GM12878 (cell line): ENCODE measurements around the gene CDC42EP3.

ENCODE experiments used
- CEBPB ChIP-seq, 2 experiments: fragments of 150-350 bp in 1 of 2; IDR thresholded peaks; 2 replicates each; pipeline ENCODE4 v1.6.1; 2012 to 2014; ENCODE audit warnings: low read depth in 2 of 2, low read length in 2 of 2, borderline replicate concordance in 1 of 2, inconsistent platforms in 1 of 2
- CEBPZ ChIP-seq: fragments of 150-350 bp; IDR thresholded peaks from 2 replicates; pipeline ENCODE4 v1.6.1; 2016; ENCODE audit warnings: low read depth, low read length
- EZH2 ChIP-seq: IDR thresholded peaks from 2 replicates; pipeline ENCODE4 v1.6.1; 2012; ENCODE audit warnings: low read depth, mild to moderate bottlenecking, control low read depth, inconsistent platforms, low read length, borderline replicate concordance; ENCODE audit not compliant: control insufficient read depth
- FOXM1 ChIP-seq: IDR thresholded peaks from 2 replicates; pipeline ENCODE4 v1.6.1; 2012; ENCODE audit warnings: low read depth, mild to moderate bottlenecking, inconsistent platforms, low read length, moderate library complexity
- GATAD2B ChIP-seq: fragments of 450-650 bp; conservative IDR thresholded peaks from 2 replicates; pipeline ENCODE4 v1.6.1; 2017; ENCODE audit warnings: low read depth, mild to moderate bottlenecking, moderate library complexity
- JUND ChIP-seq: IDR thresholded peaks from 2 replicates; pipeline ENCODE4 v1.6.1; 2012; ENCODE audit warnings: low read depth, mild to moderate bottlenecking, low read length, improper control_type of control experiment, moderate library complexity
- TAF1 ChIP-seq: IDR thresholded peaks from 2 replicates; pipeline ENCODE4 v1.6.1; 2011; ENCODE audit warnings: mild to moderate bottlenecking, low read depth, low read length, borderline replicate concordance
- TF ChIP-seq, protein P1 (sequence below), 3 experiments: IDR thresholded peaks in 2 of 3; conservative IDR thresholded peaks in 1 of 3; 2 replicates each; pipeline ENCODE4 v1.5.1; 2011; ENCODE audit warnings: low read depth in 3 of 3, low read length in 3 of 3, mild to moderate bottlenecking in 3 of 3, control low read depth in 2 of 3, moderate library complexity in 2 of 3, inconsistent platforms in 1 of 3, mixed read lengths in 1 of 3; ENCODE audit not compliant: control insufficient read depth in 2 of 3, insufficient read depth in 1 of 3; ENCODE audit errors: extremely low read depth in 1 of 3
- TF ChIP-seq, protein P2 (sequence below): IDR thresholded peaks from 2 replicates; pipeline ENCODE4 v1.6.1; 2012; ENCODE audit warnings: low read depth, low read length, improper control_type of control experiment

DNA sequence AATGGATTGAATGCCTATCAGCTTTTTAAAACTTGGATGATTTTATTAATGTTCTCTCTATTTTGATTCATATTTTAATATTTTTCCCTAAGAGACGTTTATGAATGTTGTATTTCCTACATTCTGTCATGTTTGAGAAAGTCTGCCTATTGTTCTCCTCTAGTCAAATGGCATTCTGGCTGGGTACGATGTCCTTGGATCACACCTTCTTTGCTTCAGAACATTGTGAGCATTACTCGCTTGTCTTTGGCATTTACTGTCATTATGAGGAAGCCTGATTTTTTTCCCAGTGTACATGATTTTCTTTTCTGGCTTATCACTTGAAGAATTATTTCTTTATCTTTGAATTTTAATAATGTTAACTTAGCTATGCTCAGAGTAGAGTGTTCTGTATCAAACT, 78.4 kb downstream of the CDC42EP3 start:
- TF ChIP-seq, protein P1, sequence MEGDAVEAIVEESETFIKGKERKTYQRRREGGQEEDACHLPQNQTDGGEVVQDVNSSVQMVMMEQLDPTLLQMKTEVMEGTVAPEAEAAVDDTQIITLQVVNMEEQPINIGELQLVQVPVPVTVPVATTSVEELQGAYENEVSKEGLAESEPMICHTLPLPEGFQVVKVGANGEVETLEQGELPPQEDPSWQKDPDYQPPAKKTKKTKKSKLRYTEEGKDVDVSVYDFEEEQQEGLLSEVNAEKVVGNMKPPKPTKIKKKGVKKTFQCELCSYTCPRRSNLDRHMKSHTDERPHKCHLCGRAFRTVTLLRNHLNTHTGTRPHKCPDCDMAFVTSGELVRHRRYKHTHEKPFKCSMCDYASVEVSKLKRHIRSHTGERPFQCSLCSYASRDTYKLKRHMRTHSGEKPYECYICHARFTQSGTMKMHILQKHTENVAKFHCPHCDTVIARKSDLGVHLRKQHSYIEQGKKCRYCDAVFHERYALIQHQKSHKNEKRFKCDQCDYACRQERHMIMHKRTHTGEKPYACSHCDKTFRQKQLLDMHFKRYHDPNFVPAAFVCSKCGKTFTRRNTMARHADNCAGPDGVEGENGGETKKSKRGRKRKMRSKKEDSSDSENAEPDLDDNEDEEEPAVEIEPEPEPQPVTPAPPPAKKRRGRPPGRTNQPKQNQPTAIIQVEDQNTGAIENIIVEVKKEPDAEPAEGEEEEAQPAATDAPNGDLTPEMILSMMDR (IDR thresholded peaks at IDR 0.05 in 2 of 3, conservative IDR thresholded peaks at IDR 0.05 in 1 of 3; ENCODE audit: control insufficient read depth in 2 of 3, extremely low read depth in 1 of 3, insufficient read depth in 1 of 3, low read depth in 3 of 3, low read length in 3 of 3) = no peak
- TF ChIP-seq CEBPB (IDR thresholded peaks at IDR 0.05; ENCODE audit: borderline replicate concordance in 1 of 2, low read depth in 2 of 2, low read length in 2 of 2) (no peak), FOXM1 (no peak), GATAD2B (no peak), JUND (no peak), CEBPZ (no peak), TAF1 (no peak), EZH2 (no peak)
- TF ChIP-seq, protein P2, sequence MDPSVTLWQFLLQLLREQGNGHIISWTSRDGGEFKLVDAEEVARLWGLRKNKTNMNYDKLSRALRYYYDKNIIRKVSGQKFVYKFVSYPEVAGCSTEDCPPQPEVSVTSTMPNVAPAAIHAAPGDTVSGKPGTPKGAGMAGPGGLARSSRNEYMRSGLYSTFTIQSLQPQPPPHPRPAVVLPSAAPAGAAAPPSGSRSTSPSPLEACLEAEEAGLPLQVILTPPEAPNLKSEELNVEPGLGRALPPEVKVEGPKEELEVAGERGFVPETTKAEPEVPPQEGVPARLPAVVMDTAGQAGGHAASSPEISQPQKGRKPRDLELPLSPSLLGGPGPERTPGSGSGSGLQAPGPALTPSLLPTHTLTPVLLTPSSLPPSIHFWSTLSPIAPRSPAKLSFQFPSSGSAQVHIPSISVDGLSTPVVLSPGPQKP = no peak
